ENCODE measurements around the gene NAGPA.
"Not testable (repeated sequence)": the region's sequence is repeated elsewhere in the genome, so short reads cannot be mapped to it uniquely, and the experiment has no call there.

NAGPA gene

DNA sequence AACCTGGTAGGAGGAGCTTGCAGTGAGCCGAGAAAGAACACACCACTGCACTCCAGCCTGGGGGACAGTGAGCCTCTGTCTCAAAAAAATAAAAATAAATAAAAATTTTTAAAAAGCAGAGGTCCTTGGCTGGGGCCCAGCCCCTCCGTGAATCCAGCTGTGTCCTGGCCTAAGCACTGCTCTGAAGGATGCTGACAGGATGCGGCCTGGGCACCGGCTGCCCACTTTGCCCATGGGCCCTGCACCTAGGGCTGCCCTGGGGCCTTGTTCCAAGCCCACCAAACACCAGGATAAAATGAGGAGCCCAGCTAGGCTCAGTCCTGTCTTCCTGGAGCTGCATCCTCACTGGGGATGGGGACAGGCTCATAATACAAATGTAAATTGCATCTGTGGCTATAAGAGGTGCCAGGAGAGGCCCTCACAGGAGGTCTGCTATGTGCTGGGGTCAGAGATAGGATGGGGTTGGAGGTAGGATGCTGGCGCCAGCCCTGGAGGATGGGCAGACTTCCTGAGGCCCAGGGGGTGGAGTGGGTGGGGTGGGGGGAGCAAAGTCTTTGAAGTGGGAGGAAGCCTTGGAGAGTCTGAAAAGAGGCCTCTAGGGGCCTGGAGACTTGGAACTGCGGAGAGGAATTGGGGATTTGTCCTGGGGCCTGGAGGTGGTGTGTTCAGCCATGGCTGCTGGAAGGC, 25.8 kb upstream of the NAGPA start:
- no peak for DNase-seq

GRCh38 chr16:5058476-5058875, 24.7 kb upstream of the NAGPA start:
- no peak for DNase-seq

- DNase-seq, result peak; percentile 43
Observed at GRCh38 chr16:5056352-5056751, 22.6 kb upstream of the NAGPA start.

GRCh38 chr16:5054876-5055865, 21.4 kb upstream of the NAGPA start:
- no peak for DNase-seq

DNA sequence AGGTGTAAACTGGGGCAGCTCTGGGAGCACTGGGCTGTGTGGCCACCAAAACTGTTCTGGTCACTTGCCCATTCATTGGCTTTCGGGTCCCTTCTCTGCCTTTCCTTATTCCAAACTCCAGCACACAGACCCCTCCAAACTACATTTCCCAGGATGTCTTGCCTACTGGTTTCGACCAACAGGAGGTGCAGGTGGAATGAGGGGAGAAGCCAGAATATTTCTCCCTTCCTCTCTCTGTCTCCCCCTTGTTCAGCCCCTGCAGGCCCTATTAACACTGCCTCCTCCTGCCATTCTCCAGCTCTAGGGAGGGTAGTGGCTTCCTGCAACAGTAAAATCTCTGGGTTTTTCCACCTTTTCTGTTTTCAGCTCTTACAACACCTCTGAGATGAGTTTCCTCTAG, 13.2 kb upstream of the NAGPA start:
- no peak for DNase-seq

DNA sequence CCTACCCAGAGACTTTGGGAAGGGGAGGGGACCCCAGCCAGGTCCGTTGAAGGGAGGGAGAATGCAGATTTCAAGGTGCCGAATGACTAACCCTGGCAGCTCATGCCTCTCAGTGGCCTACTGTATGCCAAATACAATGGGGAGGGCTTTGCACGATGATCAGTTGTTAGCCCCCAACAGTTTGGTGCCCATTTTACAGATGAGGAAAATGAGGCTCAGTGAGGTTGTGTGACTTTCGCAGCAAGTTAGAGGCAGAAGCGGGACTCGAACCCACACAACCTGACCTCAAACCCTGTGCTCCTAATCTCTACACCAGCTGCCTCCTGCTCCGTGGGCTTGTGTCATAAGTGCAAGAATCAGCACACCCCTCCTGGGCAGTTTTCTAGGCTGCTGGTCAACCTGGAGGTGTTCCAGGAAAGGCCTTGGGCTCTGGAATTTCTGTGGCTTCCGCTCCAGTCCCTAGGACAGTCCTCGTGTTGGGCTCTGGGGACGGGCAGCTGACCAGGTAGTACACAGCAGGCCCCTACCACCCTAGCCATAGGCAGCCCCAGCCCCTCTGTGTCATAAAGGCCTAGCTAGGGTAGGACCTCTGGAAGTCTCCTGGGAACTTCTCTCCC, 11.9 kb upstream of the NAGPA start:
- DNase-seq, result no peak

DNA sequence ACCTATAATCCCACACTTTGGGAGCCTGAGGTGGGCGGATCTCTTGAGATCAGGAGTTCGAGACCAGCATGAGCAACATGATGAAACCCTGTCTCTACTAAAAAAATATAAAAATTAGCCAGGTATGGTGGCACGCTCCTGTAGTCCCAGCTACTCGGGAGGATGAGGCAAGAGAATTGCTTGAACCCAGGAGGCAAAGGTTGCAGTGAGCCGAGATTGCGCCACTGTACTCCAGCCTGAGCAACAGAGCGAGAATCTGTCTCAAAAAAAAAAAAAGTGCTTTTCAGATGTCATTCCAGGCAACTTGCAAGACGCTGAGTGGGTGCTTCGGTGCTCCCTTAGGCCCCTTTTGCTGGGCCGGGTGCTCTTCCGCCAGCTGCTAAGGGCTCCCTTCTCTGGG, 10.8 kb upstream of the NAGPA start:
- DNase-seq, result not testable (repeated sequence)

DNA sequence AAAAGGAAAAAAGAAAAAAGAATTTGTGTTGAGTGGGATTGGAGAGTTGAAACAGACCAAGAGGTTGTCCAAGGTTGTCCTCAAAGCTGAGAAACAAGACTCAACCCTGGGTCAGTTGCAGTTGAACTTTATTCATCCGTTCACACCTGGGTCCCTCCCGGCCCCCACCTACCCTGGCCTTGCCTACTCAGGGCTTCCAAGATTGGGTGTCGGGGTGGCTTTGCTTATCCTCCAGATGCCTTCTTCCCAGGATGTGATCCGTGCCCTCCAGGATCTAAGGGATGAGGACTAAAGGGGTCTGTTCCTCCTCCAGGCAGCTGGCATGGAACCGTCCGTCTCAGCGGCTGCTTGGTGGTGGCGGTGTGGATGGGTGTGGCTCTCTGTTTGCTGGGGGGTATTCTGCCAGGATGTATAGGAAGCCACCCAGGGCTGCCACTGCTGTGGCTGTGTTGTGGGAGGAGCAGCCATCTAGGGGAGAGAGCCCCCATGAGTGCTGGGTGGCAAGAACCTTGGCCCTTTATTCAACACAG, 10.3 kb upstream of the NAGPA start:
- no peak for DNase-seq

DNA sequence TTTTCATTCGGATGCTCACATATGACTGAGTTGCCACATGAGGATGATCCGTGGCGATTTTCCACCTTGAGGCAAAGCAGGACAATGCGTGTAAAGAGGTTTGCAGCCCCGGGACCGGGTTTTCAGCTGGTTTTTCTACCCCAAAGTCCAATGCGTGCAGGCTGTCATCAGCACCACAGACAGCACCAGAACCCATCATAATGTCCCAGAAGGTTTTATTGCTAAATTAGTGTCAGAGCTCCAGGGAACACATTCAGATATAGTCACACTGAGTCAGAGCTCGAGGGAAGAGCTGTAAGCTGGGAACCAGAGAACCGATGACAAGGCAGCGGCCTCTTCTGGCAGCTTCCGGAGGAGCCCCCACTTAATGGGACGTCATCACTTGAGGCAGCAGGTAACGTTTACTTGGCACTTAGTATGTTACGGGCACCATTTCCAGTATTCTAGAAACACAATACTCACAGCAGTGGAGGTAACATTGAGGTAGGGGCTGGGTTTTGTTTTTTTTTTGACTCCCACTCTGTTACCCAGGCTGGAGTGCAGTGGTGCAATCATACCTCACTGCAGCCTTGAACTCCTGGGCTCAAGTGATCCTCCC, 8.9 kb upstream of the NAGPA start:
- no peak for DNase-seq

DNA sequence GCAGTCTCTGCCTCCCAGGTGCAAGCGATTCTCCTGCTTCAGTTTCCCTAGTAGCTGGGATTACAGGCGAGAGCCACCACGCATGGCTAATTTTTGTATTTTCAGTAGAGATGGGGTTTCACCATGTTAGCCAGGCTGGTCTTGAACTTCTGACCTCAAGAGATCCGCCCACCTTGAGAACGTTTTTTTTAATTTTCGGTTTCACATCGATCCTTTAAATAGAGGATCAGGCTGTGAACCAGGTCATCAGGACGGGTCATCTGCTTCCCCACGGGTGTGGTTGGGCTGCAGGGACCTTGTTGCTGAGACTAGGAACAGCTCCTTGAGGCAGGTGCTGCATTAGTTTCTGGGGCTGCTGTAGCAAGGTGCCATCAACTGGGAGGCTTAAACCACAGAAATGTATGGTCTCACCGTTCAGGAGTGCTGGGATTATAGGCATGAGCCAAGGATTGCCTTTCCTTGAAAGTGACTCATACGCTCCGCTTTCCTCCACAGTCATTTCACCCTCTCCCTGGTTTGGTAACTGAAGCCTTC, 7.9 kb upstream of the NAGPA start:
- no peak for DNase-seq

- DNase-seq, result no peak
Observed at GRCh38 chr16:5040451-5040850, 6.7 kb upstream of the NAGPA start.

- no peak for DNase-seq
Observed at GRCh38 chr16:5036228-5037156, 2.8 kb upstream of the NAGPA start.

DNA sequence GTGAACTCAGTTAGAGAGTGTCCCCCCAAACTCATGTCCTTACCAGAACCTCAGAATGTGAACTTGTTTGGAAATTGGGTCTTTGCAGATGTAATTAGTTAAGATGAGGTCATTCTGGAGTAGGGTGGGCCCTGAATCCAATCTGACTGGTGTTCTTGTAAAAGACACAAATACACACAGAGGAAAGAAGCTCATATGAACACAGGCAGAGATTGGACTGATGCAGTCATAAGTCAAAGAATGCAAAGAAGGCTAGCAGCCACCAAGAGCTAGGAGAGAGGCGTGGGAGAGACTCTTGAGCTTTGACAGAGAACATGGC, 2.1 kb upstream of the NAGPA start:
- no peak for DNase-seq

GRCh38 chr16:5034167-5034523, 410 bp upstream of the NAGPA start:
- no peak for DNase-seq

GRCh38 chr16:5032748-5033167, 977 bp downstream of the NAGPA start:
- no peak for DNase-seq

DNA sequence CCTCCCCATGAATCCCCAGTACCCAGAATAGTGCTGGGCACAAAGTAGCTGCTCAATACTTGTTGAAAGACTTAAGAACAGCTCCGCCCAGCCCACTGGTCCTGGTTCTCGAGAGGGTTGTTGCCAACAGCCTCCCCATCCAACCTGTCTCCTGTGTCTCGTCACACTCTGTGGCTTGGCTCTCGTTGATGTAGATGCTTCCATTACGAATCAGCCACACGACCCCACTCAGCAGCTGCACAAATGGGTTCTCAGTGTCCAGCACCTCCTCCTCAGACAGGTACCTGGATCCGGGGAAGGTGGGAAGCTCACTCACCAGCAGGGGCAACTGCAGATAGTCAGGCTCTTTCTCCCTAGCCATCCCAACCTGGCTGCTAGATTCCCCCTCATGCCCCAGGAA, 2.1 kb downstream of the NAGPA start:
- DNase-seq, result no peak

DNA sequence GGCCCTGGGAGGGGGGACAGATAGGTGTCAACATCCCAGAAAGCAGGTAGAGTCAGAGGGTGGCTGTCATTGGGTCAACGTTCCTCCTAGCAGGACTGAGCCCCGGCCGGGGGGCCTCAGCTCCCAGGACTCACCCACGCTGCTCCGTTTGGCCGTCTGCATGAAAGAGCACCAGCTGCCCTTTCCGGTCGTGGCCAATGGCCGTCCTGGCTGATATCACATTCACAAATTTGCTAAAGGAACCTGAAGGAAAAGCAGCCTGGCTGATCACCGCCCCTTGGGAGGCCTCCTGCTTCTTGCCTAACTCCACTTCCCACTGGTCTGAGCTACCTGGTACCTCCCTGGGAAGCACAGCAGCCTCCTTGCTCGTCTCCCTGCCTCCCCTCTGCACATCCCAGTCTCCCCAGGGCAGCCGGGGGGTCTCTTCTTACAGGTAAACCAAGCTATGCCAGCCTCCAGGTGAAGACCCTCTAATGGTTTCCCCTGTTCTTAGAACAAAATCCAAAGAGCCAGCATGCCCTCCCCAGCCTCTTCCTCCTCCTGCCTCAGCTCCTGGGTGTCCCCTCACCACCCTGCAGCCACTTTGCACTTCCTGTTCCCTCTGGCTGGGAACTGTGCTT, 3.4 kb downstream of the NAGPA start:
- no peak for DNase-seq

DNA sequence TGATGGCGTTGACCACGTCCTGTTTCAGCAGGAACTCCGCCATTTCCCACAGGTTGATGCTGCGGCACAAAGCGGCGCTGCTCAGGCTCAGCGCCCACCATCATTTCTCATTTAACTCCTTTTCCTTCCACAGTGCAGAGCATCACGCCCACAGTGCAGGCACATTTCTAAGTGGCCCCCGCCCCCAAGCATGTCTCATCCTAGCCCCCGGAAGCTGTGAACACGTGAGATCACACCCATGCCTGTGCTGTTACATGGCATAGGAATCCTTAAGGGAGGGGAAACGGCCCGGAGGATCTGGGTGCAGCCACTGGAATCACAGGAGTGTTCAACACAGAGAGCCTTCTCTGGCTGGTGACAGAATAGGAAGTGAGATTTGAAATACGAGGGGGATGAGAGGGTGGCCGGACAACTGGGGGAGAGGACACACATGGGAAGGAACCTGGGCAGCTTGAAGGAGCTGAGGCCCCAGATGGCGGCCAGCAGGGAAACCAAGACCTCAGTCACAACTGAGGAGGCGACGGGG, 4.7 kb downstream of the NAGPA start:
- DNase-seq, result no peak

DNA sequence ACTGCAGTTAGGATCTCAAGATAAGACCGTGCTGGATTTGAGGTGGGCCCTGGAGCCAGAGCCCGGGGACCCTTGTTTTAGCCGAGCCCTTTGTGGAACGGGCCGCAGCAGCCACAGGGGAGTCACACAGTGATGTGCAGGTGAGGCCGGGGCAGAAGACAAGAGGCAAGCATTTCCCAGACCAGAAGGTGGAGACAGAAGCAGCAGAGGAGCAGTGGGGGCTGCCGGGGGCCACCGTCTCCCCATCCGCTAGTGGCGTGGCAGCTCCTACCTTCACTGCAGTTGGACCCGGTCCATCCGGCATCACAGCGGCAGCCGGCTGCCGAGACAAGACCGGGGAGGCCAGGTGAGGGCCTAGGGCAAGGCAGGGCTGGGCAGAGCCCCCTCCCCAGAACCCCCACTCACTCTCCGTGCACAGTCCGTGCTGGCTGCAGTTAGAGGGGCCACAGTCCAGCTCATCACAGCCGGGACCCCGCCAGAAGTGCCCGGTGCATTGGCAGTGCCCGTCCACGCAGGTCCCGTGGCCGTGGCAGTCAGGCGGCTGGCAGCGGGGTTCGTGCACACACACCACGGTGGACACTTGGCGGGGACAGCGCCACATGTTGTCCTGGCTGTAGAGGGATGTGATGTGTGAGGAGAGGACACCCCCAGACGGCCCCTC, 6.0 kb downstream of the NAGPA start:
- no peak for DNase-seq

DNA sequence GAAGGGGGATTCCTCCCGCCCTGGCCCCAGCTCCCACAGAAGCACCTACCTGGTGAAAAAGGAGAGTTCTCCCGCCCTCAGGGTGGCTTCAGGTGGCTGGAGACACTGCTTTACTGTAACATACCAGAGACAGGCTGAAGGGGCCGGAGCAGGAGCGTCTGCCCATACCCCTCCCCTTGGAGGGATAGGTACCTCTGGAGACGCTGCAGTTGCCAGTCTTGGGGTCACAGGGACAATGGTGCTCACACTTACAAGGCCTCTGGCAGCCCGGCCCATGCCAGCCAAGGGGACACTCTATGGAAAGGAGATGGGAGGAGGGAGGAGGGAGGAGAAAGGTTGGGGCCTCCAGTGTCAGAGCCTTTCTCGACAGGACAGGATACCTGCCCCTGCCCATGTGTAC, 6.6 kb downstream of the NAGPA start:
- DNase-seq, result no peak

- no peak for DNase-seq
Observed at GRCh38 chr16:5026664-5027063, 7.1 kb downstream of the NAGPA start.
